Epithelial cell of proximal tubule (primary cell): Measurements from ENCODE around the gene FIGNL2. TPM values are rescaled to one million over a fixed set of nuclear protein-coding genes. Genes with fewer than 3 reads are reported as not detected.

Experiments used
- DNase-seq: peaks from one replicate; pipeline ENCODE4 v3.0.0-alpha.2; 2011; ENCODE audit warnings: low read depth
- H3K4me3 ChIP-seq: 2 replicates; pipeline ENCODE4 v1.5.1; 2011; ENCODE audit warnings: low read depth, mild to moderate bottlenecking, low read length
- CTCF ChIP-seq: conservative IDR thresholded peaks from 2 replicates; pipeline ENCODE4 v1.5.1; 2012; ENCODE audit warnings: low read depth, mild to moderate bottlenecking, low read length
- total RNA-seq: library from RNA; depleted of rRNA; stranded (reverse); fragments of >200 nt; gene quantifications from 2 replicates; pipeline ENCODE4 v1.2.3, GENCODE V29; 2015

Gene FIGNL2
- total RNA-seq, 1 donor from 2014 or later, result 3.7 TPM

- H3K4me3 ChIP-seq, result no peak overlapping the region
- TF ChIP-seq CTCF, result no peak
- no peak for DNase-seq
These were observed 26.9 kb downstream of the FIGNL2 start for GRCh38 chr12:51821440-51822260.

- no peak for TF ChIP-seq CTCF
- H3K4me3 ChIP-seq, result no peak overlapping the region
These were observed 27.7 kb downstream of the FIGNL2 start for GRCh38 chr12:51820526-51821439.

GRCh38 chr12:51819736-51820525, 28.6 kb downstream of the FIGNL2 start:
- no peak for DNase-seq
- H3K4me3 ChIP-seq, result no peak overlapping the region
- TF ChIP-seq CTCF, result no peak

More at GRCh38 chr12:51820526-51821439, 27.7 kb downstream of the FIGNL2 start:
- DNase-seq, result no peak

GRCh38 chr12:51818566-51819300, 29.8 kb downstream of the FIGNL2 start:
- no peak overlapping the region for H3K4me3 ChIP-seq
- no peak for TF ChIP-seq CTCF
- no peak for DNase-seq

- no peak overlapping the region for H3K4me3 ChIP-seq
- no peak for DNase-seq
- no peak for TF ChIP-seq CTCF
These were observed 30.4 kb downstream of the FIGNL2 start for GRCh38 chr12:51818086-51818485.
